ENCODE results near the gene RAB8B.

Gene RAB8B

GRCh38 chr15:63277038-63277892 is 87.9 kb downstream of the RAB8B start, which contains the start of gene APH1B:
TSS of gene APH1B (plus strand) at chr15:63277605. CDS start at chr15:63277624, 19 bp downstream.
- Mint-ChIP-seq H3K27me3 (ENCODE audit: low read depth, poor library complexity) (peaks cover 10% of the 10 kb centered on the region), H3K27ac (peak within 1 kb of the TSS; percentile 81), H3K9me3 (peaks cover 19% of the 10 kb centered on the region), H3K36me3 (ENCODE audit: low read depth) (peaks cover 11% of the 10 kb centered on the region), H3K4me3 (peak within 1 kb of the TSS; percentile 87), H3K4me1 (peaks cover 27% of the 10 kb centered on the region)
- peak; percentile 90 for DNase-seq
- no peak for TF ChIP-seq CTCF (IDR thresholded peaks at IDR 0.05)

DNA sequence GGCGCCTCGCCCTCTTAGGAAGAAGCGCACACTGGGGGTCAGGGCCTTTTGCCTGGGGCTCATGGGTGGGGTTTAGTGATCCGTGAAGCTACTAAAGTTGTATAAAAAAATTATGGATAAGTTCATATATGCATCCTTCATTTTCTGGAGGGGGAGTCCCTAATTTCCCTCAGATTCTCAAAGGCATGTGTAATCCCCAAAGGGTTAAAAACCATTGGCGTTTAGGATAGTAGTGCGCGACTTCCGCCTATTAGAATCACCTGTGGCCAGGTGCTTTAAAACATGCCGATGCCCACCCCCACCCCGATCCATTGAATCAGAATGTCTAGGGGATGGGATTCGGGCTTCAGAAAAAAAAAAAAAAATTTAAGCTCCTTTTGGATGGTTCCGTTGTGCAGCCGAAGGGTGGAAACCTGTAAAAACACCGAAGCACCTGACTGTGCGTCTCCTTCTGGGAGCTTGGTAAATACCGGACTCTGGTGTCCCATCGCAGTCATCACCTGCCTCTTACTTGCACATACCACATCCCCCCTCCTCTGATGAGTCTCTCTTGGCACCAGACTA is 88.6 kb downstream of the RAB8B start:
- H3K27me3 Mint-ChIP-seq (ENCODE audit: low read depth, poor library complexity), result peaks cover 10% of the 10 kb centered on the region
- no peak overlapping the region for H3K27ac Mint-ChIP-seq
- H3K9me3 Mint-ChIP-seq, result peaks cover 14% of the 10 kb centered on the region
- peak overlapping the region; percentile 81 for H3K4me3 Mint-ChIP-seq
- DNase-seq, result no peak
- peaks cover 27% of the 10 kb centered on the region for H3K4me1 Mint-ChIP-seq
- TF ChIP-seq CTCF (IDR thresholded peaks at IDR 0.05), result no peak
- peaks cover 7% of the 10 kb centered on the region for H3K36me3 Mint-ChIP-seq (ENCODE audit: low read depth)

- peaks cover 10% of the 10 kb centered on the region for H3K36me3 Mint-ChIP-seq (ENCODE audit: low read depth)
- DNase-seq, result no peak
- no peak overlapping the region for H3K4me3 Mint-ChIP-seq
- peaks cover 11% of the 10 kb centered on the region for H3K27me3 Mint-ChIP-seq (ENCODE audit: low read depth, poor library complexity)
- H3K27ac Mint-ChIP-seq, result no peak overlapping the region
- no peaks in the 10 kb centered on the region for H3K9me3 Mint-ChIP-seq
- TF ChIP-seq CTCF (IDR thresholded peaks at IDR 0.05), result no peak
- H3K4me1 Mint-ChIP-seq, result peaks cover 8% of the 10 kb centered on the region
Measured at GRCh38 chr15:63283126-63283525, 93.7 kb downstream of the RAB8B start.

DNA sequence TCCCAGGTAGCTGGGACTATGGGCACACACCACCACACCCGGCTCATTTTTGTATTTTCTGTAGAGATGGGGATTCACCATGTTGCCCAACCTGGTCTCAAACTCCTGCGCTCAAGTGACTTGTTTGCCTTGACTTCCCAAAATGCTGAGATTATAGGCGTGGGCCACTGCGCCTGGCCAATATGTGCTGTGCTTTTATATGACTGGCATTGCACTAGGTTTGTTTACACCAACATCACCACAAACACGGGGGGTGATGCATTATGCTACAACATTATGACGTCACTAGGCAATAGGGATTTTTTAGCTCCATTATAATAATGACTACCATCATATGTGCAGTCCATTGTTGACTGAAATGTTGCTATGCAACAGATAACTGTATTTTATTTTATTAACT is 94.9 kb downstream of the RAB8B start:
- H3K27me3 Mint-ChIP-seq (ENCODE audit: low read depth, poor library complexity), result peaks cover 5% of the 10 kb centered on the region
- DNase-seq, result no peak
- H3K9me3 Mint-ChIP-seq, result no peaks in the 10 kb centered on the region
- H3K4me3 Mint-ChIP-seq, result no peak overlapping the region
- H3K36me3 Mint-ChIP-seq (ENCODE audit: low read depth), result peaks cover 10% of the 10 kb centered on the region
- no peak overlapping the region for H3K27ac Mint-ChIP-seq
- peaks cover 8% of the 10 kb centered on the region for H3K4me1 Mint-ChIP-seq
- TF ChIP-seq CTCF (IDR thresholded peaks at IDR 0.05), result no peak

- Mint-ChIP-seq H3K27me3 (ENCODE audit: low read depth, poor library complexity) (peaks cover 2% of the 10 kb centered on the region), H3K4me1 (peaks cover 9% of the 10 kb centered on the region), H3K4me3 (no peak overlapping the region), H3K36me3 (ENCODE audit: low read depth) (peaks cover 10% of the 10 kb centered on the region), H3K9me3 (no peaks in the 10 kb centered on the region), H3K27ac (peak overlapping the region; percentile 9)
- no peak for TF ChIP-seq CTCF (IDR thresholded peaks at IDR 0.05)
- DNase-seq, result no peak
Measured at GRCh38 chr15:63287109-63287508, 97.7 kb downstream of the RAB8B start.
